HG03558 (cell line): ENCODE results near the gene AAK1.
"Not testable (repeated sequence)": the region's sequence is repeated elsewhere in the genome, so short reads cannot be mapped to it uniquely, and the experiment has no call there.

Source experiments
- ATAC-seq: cut with Tn5 transposase; IDR thresholded peaks from one replicate; pipeline ENCODE4 v1.9.1; 2021; ENCODE audit warnings: moderate number of reproducible peaks; ENCODE audit not compliant: unreplicated experiment; ENCODE audit errors: extremely low read depth

The AAK1 gene

GRCh38 chr2:69578198-69578540, 65.4 kb downstream of the AAK1 start:
- ATAC-seq: no peak

- ATAC-seq: no peak
These were observed 65.9 kb downstream of the AAK1 start for GRCh38 chr2:69577467-69578197.

GRCh38 chr2:69576880-69577279, 66.7 kb downstream of the AAK1 start:
- no peak for ATAC-seq

GRCh38 chr2:69575926-69576325, 67.6 kb downstream of the AAK1 start:
- no peak for ATAC-seq

GRCh38 chr2:69575371-69575770, 68.2 kb downstream of the AAK1 start:
- not testable (repeated sequence) for ATAC-seq

- ATAC-seq: no peak
These were observed 70.9 kb downstream of the AAK1 start for GRCh38 chr2:69572641-69573040.

GRCh38 chr2:69571189-69571588, 72.3 kb downstream of the AAK1 start:
- no peak for ATAC-seq

- ATAC-seq: no peak
These were observed 73.1 kb downstream of the AAK1 start for GRCh38 chr2:69570474-69570873.

GRCh38 chr2:69567909-69568300, 75.6 kb downstream of the AAK1 start:
- ATAC-seq: no peak

GRCh38 chr2:69567157-69567908, 76.2 kb downstream of the AAK1 start:
- no peak for ATAC-seq

GRCh38 chr2:69566669-69567068, 76.9 kb downstream of the AAK1 start:
- no peak for ATAC-seq

- no peak for ATAC-seq
These were observed 78.1 kb downstream of the AAK1 start for GRCh38 chr2:69565431-69565839.

- no peak for ATAC-seq
These were observed 78.9 kb downstream of the AAK1 start for GRCh38 chr2:69564604-69565003.

GRCh38 chr2:69563021-69563420, 80.5 kb downstream of the AAK1 start:
- ATAC-seq: no peak

GRCh38 chr2:69561101-69561500, 82.4 kb downstream of the AAK1 start:
- no peak for ATAC-seq

GRCh38 chr2:69560147-69560482, 83.4 kb downstream of the AAK1 start:
- no peak for ATAC-seq

GRCh38 chr2:69559442-69560146, 83.9 kb downstream of the AAK1 start:
- no peak for ATAC-seq

GRCh38 chr2:69556008-69556407, 87.5 kb downstream of the AAK1 start:
- no peak for ATAC-seq

- no peak for ATAC-seq
These were observed 88.6 kb downstream of the AAK1 start for GRCh38 chr2:69554981-69555380.

GRCh38 chr2:69554568-69554967, 89.0 kb downstream of the AAK1 start:
- ATAC-seq: no peak

- ATAC-seq: no peak
These were observed 89.5 kb downstream of the AAK1 start for GRCh38 chr2:69553991-69554390.
